HG03064 (cell line): ENCODE data around the gene CNDP2.
A peak's percentile ranks its signal among the peaks of the same experiment; 100 is the strongest.

Experiments used
- ATAC-seq: cut with Tn5 transposase; IDR thresholded peaks from one replicate; pipeline ENCODE4 v1.9.1; 2021; ENCODE audit warnings: low read depth; ENCODE audit not compliant: unreplicated experiment

Gene CNDP2

GRCh38 chr18:74532511-74533025 is 36.4 kb downstream of the CNDP2 start:
- no peak for ATAC-seq

DNA sequence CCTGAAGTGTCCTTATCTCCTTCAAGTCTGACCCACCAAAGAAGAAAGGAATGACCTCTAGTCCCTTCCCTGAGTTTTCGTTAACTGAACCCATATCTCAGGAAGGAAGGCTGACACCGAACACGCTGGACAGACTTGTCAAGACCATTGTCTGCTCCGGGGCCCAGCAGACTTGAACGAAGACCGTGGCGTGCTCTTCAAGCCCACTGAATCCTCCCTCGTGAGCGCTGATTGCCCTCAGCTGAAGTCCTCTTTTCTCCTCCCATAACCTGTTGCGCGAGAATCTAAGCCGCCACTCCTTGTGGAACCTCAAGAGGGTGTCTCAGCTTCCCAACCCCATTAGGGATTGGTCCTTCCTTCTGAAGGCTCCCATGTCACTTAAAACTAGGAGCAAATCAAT is 37.5 kb downstream of the CNDP2 start:
- ATAC-seq, result no peak

- ATAC-seq, result no peak
Measured at GRCh38 chr18:74534150-74534969, 38.2 kb downstream of the CNDP2 start, which contains the start of gene CNDP1. TSS of gene CNDP1 (plus strand) at chr18:74534500. CDS start at chr18:74534668, 168 bp downstream.

- ATAC-seq, result no peak
Measured at GRCh38 chr18:74534981-74535649, 39.0 kb downstream of the CNDP2 start.

DNA sequence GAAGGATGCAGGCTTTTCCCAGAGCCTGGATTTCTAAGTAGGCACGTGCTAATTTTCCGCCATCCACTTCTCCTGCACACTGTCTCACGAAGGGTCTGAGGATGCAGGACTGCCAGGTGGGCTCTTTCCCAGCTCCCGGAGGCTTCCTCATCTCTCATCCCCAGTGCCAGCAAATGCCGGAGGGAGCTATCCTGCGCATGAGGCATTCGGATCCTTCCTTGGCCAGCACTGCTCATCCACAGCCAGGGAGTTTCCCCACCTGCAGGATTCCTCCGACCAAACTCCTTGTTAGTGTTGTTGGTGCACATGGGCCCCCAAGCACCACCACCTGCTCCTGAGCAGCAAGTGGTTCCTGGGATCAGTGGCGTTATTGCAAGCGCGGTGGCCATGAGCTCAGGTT is 43.1 kb downstream of the CNDP2 start:
- no peak for ATAC-seq

DNA sequence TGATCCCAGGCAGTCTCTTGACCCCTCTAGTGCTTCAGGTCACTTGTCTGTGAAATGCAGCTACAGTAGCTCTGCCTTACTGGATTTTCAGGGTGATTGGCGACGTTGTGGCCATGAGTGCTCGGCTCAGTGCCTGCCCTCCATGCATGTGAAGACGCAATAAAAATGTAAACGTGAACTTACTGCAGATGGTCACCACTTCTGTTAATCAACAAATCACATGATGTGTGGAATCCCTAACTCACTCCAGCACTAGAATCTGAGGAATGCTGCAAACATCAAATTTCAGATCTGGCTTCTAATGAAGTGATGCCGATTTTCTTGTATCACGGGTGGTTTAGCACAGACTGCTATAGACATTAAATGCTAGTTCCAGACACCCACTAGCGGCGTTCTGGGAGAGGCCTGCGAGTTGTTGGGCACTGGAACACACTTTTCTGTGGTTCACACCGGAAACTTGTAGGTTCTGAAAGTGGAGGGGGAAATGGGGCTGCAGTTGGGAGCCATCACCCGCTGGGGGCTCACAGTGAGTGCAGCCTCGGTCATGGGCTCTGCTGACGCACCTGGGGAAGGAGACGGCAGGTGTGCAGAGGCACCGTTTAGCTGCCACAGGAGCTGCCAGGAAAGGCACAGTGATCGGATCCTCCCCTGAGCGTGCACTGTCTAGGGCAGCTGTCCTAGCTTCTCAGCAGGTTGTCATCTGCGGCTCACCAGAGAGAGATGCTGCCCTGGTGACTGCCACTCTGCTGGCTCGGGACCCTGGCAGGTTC is 44.7 kb downstream of the CNDP2 start:
- ATAC-seq, result no peak

GRCh38 chr18:74541703-74542555 is 45.8 kb downstream of the CNDP2 start:
- no peak for ATAC-seq

- ATAC-seq, result no peak
Measured at GRCh38 chr18:74544898-74545297, 48.7 kb downstream of the CNDP2 start.

GRCh38 chr18:74546007-74546406 is 49.8 kb downstream of the CNDP2 start:
- ATAC-seq, result no peak

- no peak for ATAC-seq
Measured at GRCh38 chr18:74546751-74547530, 50.8 kb downstream of the CNDP2 start.

DNA sequence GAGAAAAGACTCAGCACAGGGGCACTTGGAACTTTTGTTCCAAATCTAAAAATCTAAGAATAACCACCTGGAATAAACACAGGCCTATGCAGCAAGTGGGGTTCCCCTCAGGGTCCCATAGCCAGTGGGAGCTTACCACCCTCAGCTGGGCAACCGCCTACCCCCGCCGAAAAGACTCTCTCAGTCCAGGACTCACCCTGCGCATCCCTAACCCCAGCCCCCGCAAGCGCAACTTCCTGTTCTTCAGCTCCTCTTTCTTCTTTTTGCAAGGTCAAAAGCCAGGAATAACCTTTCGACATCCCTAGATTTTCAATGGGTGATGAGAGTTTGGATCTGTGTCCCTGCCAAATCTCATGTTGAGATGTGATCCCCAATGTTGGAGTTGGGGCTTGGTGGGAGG is 51.7 kb downstream of the CNDP2 start:
- ATAC-seq, result no peak

- no peak for ATAC-seq
Measured at GRCh38 chr18:74549591-74550104, 53.5 kb downstream of the CNDP2 start.

DNA sequence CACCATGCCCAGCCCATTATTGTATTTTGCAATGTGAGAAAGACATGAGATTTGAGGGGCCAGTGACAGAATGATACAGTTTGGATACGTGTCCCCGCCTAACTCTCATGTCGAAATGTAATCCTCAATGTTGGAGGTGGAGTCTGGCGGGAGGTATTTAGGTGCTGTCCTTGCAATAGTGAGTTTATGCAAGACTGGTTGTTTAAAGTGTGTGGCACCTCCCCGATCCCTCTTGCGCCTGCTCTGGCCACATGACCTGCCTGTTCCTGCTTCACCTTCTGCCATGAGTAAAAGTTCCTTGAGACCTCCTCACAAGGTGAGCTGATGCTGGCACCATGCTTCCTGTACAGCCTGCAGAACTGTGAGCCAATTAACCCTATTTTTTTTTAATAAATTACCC is 54.7 kb downstream of the CNDP2 start:
- no peak for ATAC-seq

DNA sequence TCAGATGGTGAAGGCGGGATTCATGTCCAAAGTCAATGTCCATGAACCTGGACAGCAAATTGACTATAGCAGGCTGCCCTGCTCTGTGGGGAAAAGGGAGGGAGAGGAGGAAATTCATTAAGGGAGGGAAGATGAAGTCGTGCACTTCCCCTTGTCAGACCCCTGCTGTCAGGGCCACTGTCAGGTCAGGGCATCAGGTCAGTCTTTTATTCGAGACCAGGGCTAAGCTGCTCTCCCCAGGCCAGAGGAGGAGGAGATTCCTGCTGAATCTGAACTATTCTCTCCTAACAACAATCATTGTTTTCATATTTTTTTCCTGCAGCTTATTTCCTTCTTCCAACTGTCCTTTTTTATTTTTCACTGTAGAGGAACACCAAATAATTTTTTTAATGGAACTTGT is 55.3 kb downstream of the CNDP2 start:
- no peak for ATAC-seq

DNA sequence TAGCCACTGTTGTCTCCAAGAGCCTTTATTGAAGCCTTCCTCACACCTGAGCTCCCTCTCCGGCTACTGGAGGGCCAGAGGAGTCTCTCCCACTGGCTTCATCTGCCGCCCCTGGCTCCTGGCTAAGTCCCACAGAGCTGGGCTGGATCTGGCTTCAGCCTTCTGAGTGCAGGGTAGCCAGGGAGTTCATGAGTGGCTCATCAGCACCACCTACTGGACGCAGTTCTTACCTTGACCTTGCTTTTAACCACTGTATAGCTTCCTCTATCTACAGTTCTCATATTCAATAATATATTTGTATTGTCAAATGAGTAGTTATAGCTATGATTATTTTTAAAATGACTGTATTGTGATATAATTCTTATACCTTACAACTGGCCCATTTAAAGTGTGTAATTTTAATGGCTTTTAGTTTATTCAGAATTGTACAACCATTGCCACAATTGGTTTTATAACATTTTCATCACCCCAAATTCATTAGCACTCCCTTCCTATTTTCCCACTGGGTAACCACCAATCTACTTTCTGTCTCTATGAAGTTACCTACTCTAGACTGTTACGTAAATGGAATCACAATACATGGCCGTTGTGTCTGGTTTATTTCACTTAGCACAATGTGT is 55.9 kb downstream of the CNDP2 start:
- ATAC-seq, result peak; percentile 99

GRCh38 chr18:74556126-74556525 is 60.0 kb downstream of the CNDP2 start:
- no peak for ATAC-seq

GRCh38 chr18:74558096-74558495 is 61.9 kb downstream of the CNDP2 start:
- ATAC-seq, result no peak

- no peak for ATAC-seq
Measured at GRCh38 chr18:74562131-74562730, 66.1 kb downstream of the CNDP2 start.
